ENCODE results near the gene OR4K13.

OR4K13 gene

DNA sequence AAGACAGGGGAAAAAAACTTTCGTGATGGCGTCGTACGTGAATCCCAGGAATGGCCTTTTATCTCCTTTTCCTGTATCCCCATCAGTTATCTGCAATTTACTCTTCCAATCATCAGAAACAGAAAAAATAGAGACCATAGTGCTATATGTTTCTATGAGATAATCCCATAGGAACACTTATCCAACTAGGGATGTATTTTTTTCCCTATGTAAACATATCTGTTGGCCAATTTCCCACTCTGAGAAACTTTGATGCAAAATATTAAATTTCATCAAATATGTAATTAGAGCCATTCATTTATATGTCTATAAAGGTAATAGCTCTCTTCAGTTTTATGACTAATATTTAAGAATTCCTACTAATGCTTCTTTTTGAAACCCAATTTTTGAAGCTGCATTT, at the start of gene OR4K13:
Gene OR4K13, minus strand, starts transcription at position 101 of the 400 bp plus-strand sequence. CDS start 1,280 bp downstream, outside the sequence.
- no peak for DNase-seq

GRCh38 chr14:20059745-20060144, 23.9 kb upstream of the OR4K13 start, which contains the start of gene OR4L1:
Gene OR4L1, plus strand, starts transcription at chr14:20060045. Its CDS starts 0 bp downstream, at chr14:20060045.
- DNase-seq, result no peak

DNA sequence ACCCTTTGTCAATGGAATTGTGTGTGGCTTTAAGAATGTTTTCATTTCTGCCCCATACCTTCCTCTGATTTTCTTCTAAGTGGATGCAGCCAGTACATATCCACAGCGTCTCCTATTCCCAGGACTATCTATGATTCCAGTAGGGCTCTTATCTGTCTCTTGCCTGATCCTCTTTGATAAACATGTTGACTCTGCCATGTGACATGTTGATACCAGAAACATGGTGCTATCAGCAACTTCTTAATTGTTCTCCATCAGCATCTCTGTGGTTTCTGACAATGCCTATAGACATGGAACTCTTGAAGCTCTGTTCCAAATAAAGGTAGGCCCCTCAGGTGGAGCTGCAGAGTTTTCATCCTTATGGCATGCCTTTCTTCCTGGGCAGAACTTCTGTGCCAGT, 12.4 kb upstream of the OR4K13 start:
- no peak for DNase-seq

DNA sequence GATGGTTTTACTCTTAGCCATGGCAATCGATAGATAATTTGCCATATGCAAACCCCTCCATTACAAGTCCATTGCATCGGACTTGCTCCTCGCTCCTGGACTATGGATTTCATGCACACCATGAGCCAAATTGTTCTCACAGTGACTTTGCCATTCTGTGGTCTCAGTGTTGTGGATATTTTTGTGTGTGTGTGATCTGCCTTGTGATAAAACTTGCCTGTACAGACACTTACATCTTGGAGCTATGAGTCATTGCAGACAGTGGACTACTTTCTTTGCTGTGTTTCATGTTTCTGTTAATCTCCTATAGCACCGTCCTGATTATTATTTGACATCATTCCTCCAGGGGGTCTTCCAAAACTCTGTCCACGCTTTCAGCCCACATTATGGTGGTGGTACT, 8.4 kb upstream of the OR4K13 start:
- no peak for DNase-seq

DNA sequence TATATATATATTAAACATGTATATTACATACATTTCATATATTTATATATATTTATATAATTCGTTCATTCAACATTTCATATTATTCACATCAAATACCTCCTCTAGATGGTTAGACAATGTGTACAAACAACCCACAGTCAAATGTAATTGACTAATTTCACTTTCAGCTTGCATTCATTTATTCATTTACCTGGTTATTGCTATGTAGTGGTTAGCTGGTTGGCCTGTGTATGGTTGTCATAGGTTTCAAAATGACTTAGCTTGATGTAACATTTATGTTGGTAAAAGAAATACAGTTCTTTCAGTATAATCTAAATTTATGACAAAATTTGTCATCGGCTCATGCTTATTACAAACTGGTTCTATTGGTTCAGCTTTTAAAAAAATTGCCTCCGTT, 389 bp downstream of the OR4K13 start:
- no peak for DNase-seq

DNA sequence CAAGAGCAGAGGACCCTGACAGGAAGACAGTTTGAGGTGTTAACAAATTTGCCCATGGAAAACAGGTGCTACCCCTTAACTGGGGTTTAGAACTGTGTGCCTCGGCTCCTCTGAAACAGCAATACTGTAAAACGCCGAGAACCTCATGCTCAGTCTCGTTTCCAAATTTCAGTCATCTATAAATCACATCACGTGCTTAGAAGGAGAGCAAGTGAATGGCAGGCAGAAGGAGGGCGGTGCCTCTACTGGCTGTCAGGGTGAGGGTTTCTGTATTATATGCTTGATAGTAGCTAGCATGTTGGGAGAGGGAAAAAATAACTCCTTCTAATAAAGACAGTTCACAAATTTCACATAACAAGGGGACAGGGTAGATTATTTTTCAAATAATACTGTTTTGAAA, 4.8 kb downstream of the OR4K13 start:
- DNase-seq, result no peak

GRCh38 chr14:20019257-20019865, 16.5 kb downstream of the OR4K13 start, which contains the start of gene OR4K14:
Gene OR4K14, minus strand, starts transcription at chr14:20019307. Its CDS starts 4,114 bp downstream, at chr14:20015193.
- no peak for DNase-seq

GRCh38 chr14:20008156-20008555, 27.7 kb downstream of the OR4K13 start:
- no peak for DNase-seq

GRCh38 chr14:20002319-20002718, 33.5 kb downstream of the OR4K13 start:
- DNase-seq, result no peak

GRCh38 chr14:20001863-20002262, 34.0 kb downstream of the OR4K13 start, which contains the start of gene OR4Q2:
Gene OR4Q2, plus strand, starts transcription at chr14:20002163.
- DNase-seq, result no peak

DNA sequence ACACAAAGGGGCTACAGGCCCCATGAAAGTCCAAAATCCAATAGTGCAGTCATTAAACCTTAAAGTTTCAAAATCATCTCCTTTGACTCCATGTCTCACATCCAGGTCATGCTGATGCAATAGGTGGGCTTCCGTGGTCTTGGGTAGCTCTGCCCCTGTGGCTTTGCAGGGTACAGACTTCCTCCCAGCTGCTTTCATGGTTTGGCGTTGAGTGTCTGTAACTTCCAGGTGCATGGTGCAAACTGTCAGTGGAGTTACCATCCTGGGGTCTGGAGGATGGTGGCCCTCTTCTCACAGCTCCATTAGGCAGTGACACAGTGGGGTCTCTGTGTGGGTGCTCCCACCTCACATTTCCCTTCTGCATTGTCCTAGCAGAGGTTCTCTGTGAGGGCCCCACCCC, 42.4 kb downstream of the OR4K13 start:
- no peak for DNase-seq
